GM12878 (cell line): Measurements from ENCODE around the gene RALGPS1. TPM values are rescaled to one million over a fixed set of nuclear protein-coding genes. Genes with fewer than 3 reads are reported as not detected.

Experiments
- ATAC-seq: fragments of 200-7000 bp; cut with Tn5 transposase; 3 replicates; pipeline ENCODE4 v1.9.1; 2020; ENCODE audit warnings: mild to moderate bottlenecking, moderate library complexity
- BruUV-seq: library from RNA; stranded (reverse); fragments of 400-500 nt; replicated peaks from 2 replicates; lab custom pipeline; 2021; lab: Mats Ljungman, UMichigan
- CTCF ChIA-PET: fragments of 300-600 bp; sonication (Branson Sonifier 250); formaldehyde crosslinking; extraction: SDS; loops from one replicate; lab custom pipeline; 2021; ENCODE audit warnings: inconsistent platforms; lab: Yijun Ruan, JAX
- POLR2A ChIA-PET: fragments of 350-600 bp; formaldehyde crosslinking; extraction: SDS; loops from one replicate; lab custom pipeline; 2021; ENCODE audit warnings: inconsistent platforms; lab: Charles Lee
- RAD21 ChIA-PET: fragments of 300-600 bp; sonication (Branson Sonifier 250); formaldehyde crosslinking; loops from one replicate; lab custom pipeline; 2023; ENCODE audit warnings: antibody characterized with exemption; ENCODE audit not compliant: unreplicated experiment; lab: Charles Lee
- SMC1A ChIA-PET: fragments of 300-600 bp; sonication (Branson Sonifier 250); formaldehyde crosslinking; loops from one replicate; lab custom pipeline; 2023; ENCODE audit not compliant: unreplicated experiment, uncharacterized antibody; lab: Charles Lee
- DNase-seq: peaks from one replicate; pipeline ENCODE4 v3.0.0-alpha.2; 2011; ENCODE audit warnings: low read depth, low spot score
- FAIRE-seq: peaks from 3 replicates; lab custom pipeline; 2011; peaks lifted over from hg19 to GRCh38; lab: Jason Lieb, UNC
- H2AFZ ChIP-seq: 2 replicates; pipeline ENCODE4 v1.6.0; 2011; ENCODE audit warnings: low read depth, low read length, control low read depth; ENCODE audit not compliant: control insufficient read depth
- H3K27ac ChIP-seq: 2 replicates; pipeline ENCODE4 v1.5.1; 2011; ENCODE audit warnings: control low read depth; ENCODE audit not compliant: control insufficient read depth, insufficient read depth
- H3K27me3 ChIP-seq, 2 experiments: replicated peaks in 1 of 2; 2 replicates each; pipeline versions ENCODE4 v1.6.0 to v1.6.1; 2011; ENCODE audit warnings: low read length in 1 of 2; ENCODE audit not compliant: control insufficient read depth in 2 of 2, insufficient read depth in 2 of 2
- H3K36me3 ChIP-seq, 2 experiments: 2 replicates each; pipeline ENCODE4 v1.5.1; 2011; ENCODE audit warnings: low read length in 1 of 2; ENCODE audit not compliant: control insufficient read depth in 2 of 2, insufficient read depth in 2 of 2
- H3K4me1 ChIP-seq: 2 replicates; pipeline ENCODE4 v1.6.1; 2011; ENCODE audit warnings: mild to moderate bottlenecking, low read length, moderate library complexity, mixed read lengths; ENCODE audit not compliant: control insufficient read depth, insufficient read depth
- H3K4me2 ChIP-seq: 2 replicates; pipeline ENCODE4 v1.6.0; 2011; ENCODE audit warnings: control low read depth; ENCODE audit not compliant: control insufficient read depth, insufficient read depth
- H3K4me3 ChIP-seq: fragments of 200-600 bp; sonication (generic); 2 replicates; pipeline ENCODE4 v1.5.1; 2016
- H3K79me2 ChIP-seq: 2 replicates; pipeline ENCODE4 v1.6.0; 2011; ENCODE audit warnings: low read length; ENCODE audit not compliant: control insufficient read depth, insufficient read depth
- H3K9ac ChIP-seq: 2 replicates; pipeline ENCODE4 v1.8.0; 2011; ENCODE audit warnings: low read length, control low read depth, mixed read lengths; ENCODE audit not compliant: control insufficient read depth, insufficient read depth
- H3K9me3 ChIP-seq: replicated peaks from 3 replicates; pipeline ENCODE4 v1.5.1; 2011; ENCODE audit warnings: mild to moderate bottlenecking, low read length; ENCODE audit not compliant: control insufficient read depth, insufficient read depth
- H4K20me1 ChIP-seq: 2 replicates; pipeline ENCODE4 v1.6.0; 2011; ENCODE audit not compliant: control insufficient read depth, insufficient read depth
- ATF7 ChIP-seq: fragments of 450-650 bp; IDR thresholded peaks from 2 replicates; pipeline ENCODE4 v1.6.1; 2016; ENCODE audit warnings: low read depth, mild to moderate bottlenecking
- BCL3 ChIP-seq: IDR thresholded peaks from 2 replicates; pipeline ENCODE4 v1.6.1; 2011; ENCODE audit warnings: borderline replicate concordance, low read depth, mild to moderate bottlenecking, moderate library complexity, low read length; ENCODE audit not compliant: insufficient read depth, poor library complexity, severe bottlenecking
- BMI1 ChIP-seq: fragments of 450-650 bp; IDR thresholded peaks from 2 replicates; pipeline ENCODE4 v1.6.1; 2016; ENCODE audit warnings: mild to moderate bottlenecking, moderate library complexity, borderline replicate concordance
- CBX5 ChIP-seq: sonication (generic); IDR thresholded peaks from 2 replicates; pipeline ENCODE4 v1.6.1; 2016; ENCODE audit warnings: low read depth, moderate library complexity, mild to moderate bottlenecking, inconsistent platforms
- FOXK2 ChIP-seq: fragments of 450-650 bp; IDR thresholded peaks from 2 replicates; pipeline ENCODE4 v1.6.1; 2017; ENCODE audit warnings: mild to moderate bottlenecking, moderate library complexity
- HDAC2 ChIP-seq: fragments of 200-600 bp; sonication (generic); IDR thresholded peaks from 2 replicates; pipeline ENCODE4 v1.6.1; 2017
- IRF4 ChIP-seq: IDR thresholded peaks from 2 replicates; pipeline ENCODE4 v1.6.1; 2011; ENCODE audit warnings: low read depth, low read length
- KAT2A ChIP-seq: conservative IDR thresholded peaks from 2 replicates; pipeline ENCODE4 v1.6.1; 2011; ENCODE audit warnings: low read depth, low read length; ENCODE audit not compliant: control insufficient read depth
- PBX3 ChIP-seq: IDR thresholded peaks from 2 replicates; pipeline ENCODE4 v1.6.1; 2011; ENCODE audit warnings: mild to moderate bottlenecking, low read depth, low read length, moderate library complexity; ENCODE audit not compliant: insufficient replicate concordance
- PKNOX1 ChIP-seq: fragments of 450-650 bp; IDR thresholded peaks from 2 replicates; pipeline ENCODE4 v1.6.1; 2016; ENCODE audit warnings: mild to moderate bottlenecking
- RAD51 ChIP-seq: fragments of 450-650 bp; IDR thresholded peaks from 2 replicates; pipeline ENCODE4 v1.6.1; 2016; ENCODE audit warnings: moderate library complexity, mild to moderate bottlenecking, inconsistent platforms
- SPI1 ChIP-seq: IDR thresholded peaks from 2 replicates; pipeline ENCODE4 v1.6.1; 2011; ENCODE audit warnings: low read depth, mild to moderate bottlenecking, low read length, moderate library complexity, borderline replicate concordance; ENCODE audit not compliant: insufficient read depth
- TARDBP ChIP-seq: IDR thresholded peaks from 2 replicates; pipeline ENCODE4 v1.6.1; 2016; ENCODE audit warnings: borderline replicate concordance
- YY1 ChIP-seq: IDR thresholded peaks from 2 replicates; pipeline ENCODE4 v1.6.1; 2011; ENCODE audit warnings: low read depth, mild to moderate bottlenecking, low read length
- ZNF207 ChIP-seq: fragments of 450-650 bp; IDR thresholded peaks from 2 replicates; pipeline ENCODE4 v1.6.1; 2014; ENCODE audit warnings: antibody characterized with exemption, mild to moderate bottlenecking, borderline replicate concordance
- ZNF274 ChIP-seq: IDR thresholded peaks from one replicate; pipeline ENCODE4 v1.8.0; 2011; ENCODE audit not compliant: insufficient read length, insufficient read depth
- ZNF384 ChIP-seq: IDR thresholded peaks from 2 replicates; pipeline ENCODE4 v1.6.1; 2012; ENCODE audit warnings: low read depth, mild to moderate bottlenecking, low read length, improper control_type of control experiment, borderline replicate concordance
- WGBS: methylation state at CpG from one replicate; pipeline ENCODE4 v1.1.6; 2016; ENCODE audit warnings: low lambda C conversion rate; ENCODE audit not compliant: insufficient replicate concordance, insufficient coverage; ENCODE audit errors: missing lambda C conversion rate; 5-methylcytosine and 5-hydroxymethylcytosine counted together
- in situ Hi-C: fragments of 300-500 bp; cut with MboI; formaldehyde crosslinking; loops from 9 replicates; pipeline ENCODE4 v1.14.3; 2018; ENCODE audit warnings: mixed read lengths
- intact Hi-C: fragments of 100-400 bp; cut with micrococcal nuclease; formaldehyde crosslinking; loops from one replicate; pipeline ENCODE4 v1.14.2; 2022; ENCODE audit not compliant: unreplicated experiment
- polyA plus RNA-seq, 11 experiments: library from polyadenylated mRNA; depleted of rRNA in 4 of 11; unstranded in 6 of 11; stranded (reverse) in 5 of 11; fragments of >200 nt; fragmentation: Nextera tagmentation in 4 of 11; fragmentation: Illumina TruSeq in 1 of 11; extraction: Ambion mirVana in 4 of 11; extraction: Trizol in 1 of 11; gene quantifications; 1 replicate in 1 of 11; 2 replicates in 10 of 11; pipeline versions ENCODE4 v1.2.1 to v1.2.3, GENCODE V29; 2011 to 2016; ENCODE audit warnings: inconsistent platforms in 2 of 11, missing spikeins in 2 of 11, low read depth in 1 of 11
- total RNA-seq, 4 experiments: library from RNA; depleted of rRNA in 3 of 4; stranded (reverse); fragments of >200 nt in 3 of 4; fragmentation: Illumina TruSeq in 1 of 4; extraction: Trizol in 1 of 4; gene quantifications; 2 replicates each; pipeline versions ENCODE4 v1.2.1 to v1.2.3, GENCODE V29; 2013 to 2021

RALGPS1 gene
- total and polyA plus RNA-seq, 10 of the 15 experiments (the other 5 are each of a cell fraction or from before 2014, with no cell fraction given): 0.13 to 5.6 (median 2.7) TPM

- POLR2A ChIA-PET: interaction anchor here (0.6 to 12.4 kb wide), 15 partner anchors 12 to 230 kb away, joined by 3 to 270 read pairs (median 5); partner anchors contain the start of gene SLC2A8
- Histone ChIP-seq H4K20me1 (no peaks in the 10 kb centered on the region), H3K4me2 (peak overlapping the region; percentile 57), H3K9me3 (no peaks in the 10 kb centered on the region), H3K79me2 (no peaks in the 10 kb centered on the region), H3K27me3 (no peaks in the 10 kb centered on the region), H2AFZ (peak overlapping the region; percentile 77), H3K4me3 (no peak overlapping the region), H3K9ac (peak overlapping the region; percentile 56), H3K27ac (peak overlapping the region; percentile 79), H3K4me1 (peaks cover 36% of the 10 kb centered on the region), H3K36me3 (no peaks in the 10 kb centered on the region; a peak in 1 of 4 replicates)
- intact Hi-C loops: loop anchor here (1.0 to 5.0 kb wide), 5 partner anchors 13 to 202 kb away; no protein-coding TSS in a partner anchor
- in situ Hi-C loops: no loop called here
- DNase-seq (peak; percentile 94), ATAC-seq (peak; percentile 84), FAIRE-seq (peak; percentile 71)
- 13% methylated on average over 12 of the region's 12 CpGs for WGBS
- RAD21 ChIA-PET: interaction anchor here (0.6 to 16.8 kb wide), 24 partner anchors 7 to 226 kb away, joined by 3 to 515 read pairs (median 8); no protein-coding TSS in a partner anchor
- CTCF ChIA-PET: interaction anchor here (0.9 to 6.9 kb wide), 15 partner anchors 7 to 225 kb away, joined by 3 to 174 read pairs (median 8); no protein-coding TSS in a partner anchor
- BruUV-seq: TSS peak; percentile 86
- SMC1A ChIA-PET: interaction anchor here (1.1 to 28.4 kb wide), 24 partner anchors 13 to 226 kb away, joined by 3 to 812 read pairs (median 7); no protein-coding TSS in a partner anchor
- TF ChIP-seq PBX3: peak; percentile 35
- TF ChIP-seq FOXK2: no peak
- peak; percentile 91 for TF ChIP-seq ATF7
- TF ChIP-seq IRF4: 0 out of 2 replicates have a peak, but pooled peaks have one; percentile 68
- no peak for TF ChIP-seq BMI1
- no peak for TF ChIP-seq ZNF274
- TF ChIP-seq YY1: peak; percentile 84
- no peak for TF ChIP-seq TARDBP
- peak; percentile 24; the same call in 1 of the 2 replicates for TF ChIP-seq PKNOX1
- TF ChIP-seq SPI1: 0 out of 2 replicates have a peak, but pooled peaks have one; percentile 20
- no peak for TF ChIP-seq HDAC2
- peak; percentile 64; the same call in 1 of the 2 replicates for TF ChIP-seq RAD51
- TF ChIP-seq ZNF207: no peak; the same call in 1 of the 2 replicates
- no peak for TF ChIP-seq CBX5
- no peak for TF ChIP-seq ZNF384
- TF ChIP-seq BCL3: peak; percentile 96
- no peak for TF ChIP-seq KAT2A
Measured at GRCh38 chr9:127166651-127167524, 252.3 kb downstream of the RALGPS1 start.
